ENCODE data around the gene FRYL. TPM values are rescaled to one million over a fixed set of nuclear protein-coding genes. Genes with fewer than 3 reads are reported as not detected.

The FRYL gene
- total RNA-seq, 1 donor from 2014 or later: 69.6 TPM

DNA sequence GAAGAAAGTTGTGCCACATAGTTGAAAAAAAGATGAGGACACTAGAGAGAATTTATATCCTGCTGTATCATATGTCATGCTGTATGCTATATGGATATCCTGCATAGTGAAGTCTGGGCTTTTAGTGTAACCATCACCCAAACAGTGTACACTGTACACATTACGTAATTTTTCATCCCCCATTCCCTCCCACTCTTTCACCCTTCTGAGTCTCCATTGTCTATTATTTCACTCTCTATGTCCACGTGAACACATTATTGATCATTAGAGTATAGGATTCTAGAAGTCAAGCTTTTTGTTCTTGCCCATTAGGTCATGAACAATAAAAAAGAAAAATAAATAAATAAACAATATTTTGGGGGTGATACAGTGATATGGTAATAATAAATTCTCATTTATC is 18.0 kb upstream of the FRYL start:
- H3K4me3 Mint-ChIP-seq (ENCODE audit: low read depth): no peak overlapping the region
- no peaks in the 10 kb centered on the region for H3K4me1 Mint-ChIP-seq (ENCODE audit: low read depth)
- intact Hi-C loops (cut with micrococcal nuclease): no loop called here
- no peak for DNase-seq (ENCODE audit: low spot score)
- no peak overlapping the region for H3K27ac Mint-ChIP-seq
- H3K27me3 Mint-ChIP-seq (ENCODE audit: low read depth): peaks cover 19% of the 10 kb centered on the region
- no peaks in the 10 kb centered on the region for H3K9me3 Mint-ChIP-seq
- no peaks in the 10 kb centered on the region for H3K36me3 Mint-ChIP-seq (ENCODE audit: low read depth)

DNA sequence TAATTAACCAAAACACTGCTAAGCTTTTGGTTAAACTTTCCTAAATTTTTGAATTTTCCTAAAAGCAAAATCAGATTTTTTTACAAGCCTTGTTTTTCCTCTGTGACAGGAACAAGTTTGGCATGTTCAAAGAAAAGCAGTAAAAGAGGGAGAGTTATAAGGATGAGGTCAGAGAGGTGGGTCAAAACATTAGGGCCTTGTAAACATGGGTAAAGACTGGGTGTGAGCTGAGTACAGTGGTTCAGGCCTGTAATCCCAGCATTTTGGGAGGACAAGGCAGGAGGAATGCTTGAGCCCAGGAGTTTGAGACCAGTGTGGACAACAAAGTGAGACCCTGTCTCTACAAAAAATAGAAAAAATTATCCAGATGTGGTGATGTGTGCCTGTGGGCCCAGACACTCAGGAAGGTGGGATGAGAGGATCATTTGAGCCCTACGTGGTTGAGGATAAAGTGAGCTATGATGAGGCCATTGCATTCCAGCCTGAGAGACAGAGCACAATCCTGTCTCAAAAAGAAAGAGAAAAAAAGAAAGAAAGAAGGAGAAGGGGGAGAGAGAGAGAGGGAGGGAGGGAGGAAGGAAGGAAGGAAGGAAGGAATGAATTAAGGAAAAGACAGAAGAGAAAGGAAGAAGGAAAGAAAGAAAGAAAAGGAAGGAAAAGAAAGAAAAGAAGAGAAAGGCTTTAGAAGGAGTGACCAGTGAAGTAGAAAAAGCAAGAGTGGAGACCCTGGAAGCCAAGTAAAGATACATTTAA is 17.0 kb upstream of the FRYL start:
- H3K9me3 Mint-ChIP-seq: no peaks in the 10 kb centered on the region
- intact Hi-C loops (cut with micrococcal nuclease): no loop called here
- no peak for DNase-seq (ENCODE audit: low spot score)
- no peak overlapping the region for H3K27ac Mint-ChIP-seq
- H3K4me3 Mint-ChIP-seq (ENCODE audit: low read depth): no peak overlapping the region
- peaks cover 2% of the 10 kb centered on the region for H3K4me1 Mint-ChIP-seq (ENCODE audit: low read depth)
- peaks cover 19% of the 10 kb centered on the region for H3K27me3 Mint-ChIP-seq (ENCODE audit: low read depth)
- H3K36me3 Mint-ChIP-seq (ENCODE audit: low read depth): no peaks in the 10 kb centered on the region

GRCh38 chr4:48796191-48796926 is 16.3 kb upstream of the FRYL start:
- Mint-ChIP-seq H3K27me3 (ENCODE audit: low read depth) (peaks cover 14% of the 10 kb centered on the region), H3K4me1 (ENCODE audit: low read depth) (peaks cover 2% of the 10 kb centered on the region), H3K36me3 (ENCODE audit: low read depth) (no peaks in the 10 kb centered on the region), H3K9me3 (no peaks in the 10 kb centered on the region), H3K27ac (no peak overlapping the region), H3K4me3 (ENCODE audit: low read depth) (no peak overlapping the region)
- DNase-seq (ENCODE audit: low spot score): no peak
- intact Hi-C loops (cut with micrococcal nuclease): no loop called here

- no peaks in the 10 kb centered on the region for H3K36me3 Mint-ChIP-seq (ENCODE audit: low read depth)
- no peak overlapping the region for H3K4me3 Mint-ChIP-seq (ENCODE audit: low read depth)
- peaks cover 14% of the 10 kb centered on the region for H3K27me3 Mint-ChIP-seq (ENCODE audit: low read depth)
- peaks cover 2% of the 10 kb centered on the region for H3K4me1 Mint-ChIP-seq (ENCODE audit: low read depth)
- intact Hi-C loops (cut with micrococcal nuclease): no loop called here
- H3K9me3 Mint-ChIP-seq: no peaks in the 10 kb centered on the region
- no peak for DNase-seq (ENCODE audit: low spot score)
- H3K27ac Mint-ChIP-seq: no peak overlapping the region
Measured at GRCh38 chr4:48795108-48795507, 15.0 kb upstream of the FRYL start.

GRCh38 chr4:48792348-48793006 is 12.4 kb upstream of the FRYL start:
- intact Hi-C loops (cut with micrococcal nuclease): no loop called here

GRCh38 chr4:48791313-48791712 is 11.2 kb upstream of the FRYL start:
- H3K27me3 Mint-ChIP-seq (ENCODE audit: low read depth): peaks cover 2% of the 10 kb centered on the region
- no peaks in the 10 kb centered on the region for H3K36me3 Mint-ChIP-seq (ENCODE audit: low read depth)
- intact Hi-C loops (cut with micrococcal nuclease): no loop called here
- no peak for DNase-seq (ENCODE audit: low spot score)
- no peaks in the 10 kb centered on the region for H3K9me3 Mint-ChIP-seq
- peaks cover 2% of the 10 kb centered on the region for H3K4me1 Mint-ChIP-seq (ENCODE audit: low read depth)
- H3K4me3 Mint-ChIP-seq (ENCODE audit: low read depth): no peak overlapping the region
- H3K27ac Mint-ChIP-seq: no peak overlapping the region

More at GRCh38 chr4:48792348-48793006, 12.4 kb upstream of the FRYL start:
- H3K4me3 Mint-ChIP-seq (ENCODE audit: low read depth): no peak overlapping the region
- no peaks in the 10 kb centered on the region for H3K9me3 Mint-ChIP-seq
- H3K27me3 Mint-ChIP-seq (ENCODE audit: low read depth): peaks cover 8% of the 10 kb centered on the region
- H3K4me1 Mint-ChIP-seq (ENCODE audit: low read depth): peaks cover 2% of the 10 kb centered on the region
- H3K36me3 Mint-ChIP-seq (ENCODE audit: low read depth): no peaks in the 10 kb centered on the region
- no peak for DNase-seq (ENCODE audit: low spot score)
- peak overlapping the region; percentile 7 for H3K27ac Mint-ChIP-seq

DNA sequence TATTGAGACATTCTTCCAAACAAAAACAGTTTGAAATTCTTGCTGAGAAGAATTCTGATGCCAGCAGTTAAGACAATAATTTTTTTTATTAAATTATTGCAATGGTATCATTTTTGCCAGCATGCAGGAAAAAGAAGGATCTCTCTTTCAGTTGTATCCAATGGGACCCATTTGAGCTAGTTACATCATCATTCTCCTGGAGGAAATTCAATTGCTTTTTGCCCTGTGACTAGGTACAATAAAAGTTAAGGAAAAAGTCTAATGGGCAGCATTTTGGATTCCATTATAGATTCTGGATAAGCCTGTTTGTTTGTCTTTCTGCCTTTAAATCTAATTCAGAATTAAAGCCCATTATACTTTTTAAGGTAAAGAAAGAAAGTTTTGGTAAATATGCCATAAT is 10.5 kb upstream of the FRYL start:
- no peaks in the 10 kb centered on the region for H3K27me3 Mint-ChIP-seq (ENCODE audit: low read depth)
- no peak for DNase-seq (ENCODE audit: low spot score)
- no peaks in the 10 kb centered on the region for H3K36me3 Mint-ChIP-seq (ENCODE audit: low read depth)
- H3K27ac Mint-ChIP-seq: no peak overlapping the region
- H3K4me3 Mint-ChIP-seq (ENCODE audit: low read depth): no peak overlapping the region
- intact Hi-C loops (cut with micrococcal nuclease): no loop called here
- H3K4me1 Mint-ChIP-seq (ENCODE audit: low read depth): peaks cover 2% of the 10 kb centered on the region
- H3K9me3 Mint-ChIP-seq: no peaks in the 10 kb centered on the region

DNA sequence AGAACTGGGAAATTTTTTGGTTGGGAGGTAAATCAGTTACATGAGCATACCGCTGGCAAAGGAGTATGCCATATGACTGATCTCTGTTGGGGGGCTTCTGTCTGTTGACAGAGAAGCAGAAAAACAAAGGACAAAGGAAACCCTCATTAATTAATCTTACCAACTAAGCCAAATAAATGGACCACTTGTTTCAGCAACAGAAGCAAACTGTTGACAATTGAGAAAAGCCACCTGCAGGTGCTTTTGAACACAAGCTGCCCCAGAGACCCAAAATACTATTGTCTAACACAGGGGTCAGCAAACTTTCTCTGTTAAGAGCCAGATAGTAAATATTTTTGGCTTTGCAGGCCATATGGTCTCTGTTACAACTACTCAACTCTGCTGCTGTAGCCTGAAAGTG is 7.0 kb upstream of the FRYL start:
- Mint-ChIP-seq H3K36me3 (ENCODE audit: low read depth) (no peaks in the 10 kb centered on the region), H3K9me3 (no peaks in the 10 kb centered on the region), H3K27me3 (ENCODE audit: low read depth) (peaks cover 2% of the 10 kb centered on the region), H3K4me1 (ENCODE audit: low read depth) (peaks cover 2% of the 10 kb centered on the region), H3K27ac (no peak overlapping the region), H3K4me3 (ENCODE audit: low read depth) (no peak overlapping the region)
- intact Hi-C loops (cut with micrococcal nuclease): no loop called here
- DNase-seq (ENCODE audit: low spot score): no peak

- Mint-ChIP-seq H3K36me3 (ENCODE audit: low read depth) (no peaks in the 10 kb centered on the region), H3K4me1 (ENCODE audit: low read depth) (peaks cover 2% of the 10 kb centered on the region), H3K27ac (no peak overlapping the region), H3K27me3 (ENCODE audit: low read depth) (peaks cover 2% of the 10 kb centered on the region), H3K9me3 (no peaks in the 10 kb centered on the region), H3K4me3 (ENCODE audit: low read depth) (no peak overlapping the region)
- DNase-seq (ENCODE audit: low spot score): no peak
- intact Hi-C loops (cut with micrococcal nuclease): no loop called here
Measured at GRCh38 chr4:48786549-48786948, 6.5 kb upstream of the FRYL start.

DNA sequence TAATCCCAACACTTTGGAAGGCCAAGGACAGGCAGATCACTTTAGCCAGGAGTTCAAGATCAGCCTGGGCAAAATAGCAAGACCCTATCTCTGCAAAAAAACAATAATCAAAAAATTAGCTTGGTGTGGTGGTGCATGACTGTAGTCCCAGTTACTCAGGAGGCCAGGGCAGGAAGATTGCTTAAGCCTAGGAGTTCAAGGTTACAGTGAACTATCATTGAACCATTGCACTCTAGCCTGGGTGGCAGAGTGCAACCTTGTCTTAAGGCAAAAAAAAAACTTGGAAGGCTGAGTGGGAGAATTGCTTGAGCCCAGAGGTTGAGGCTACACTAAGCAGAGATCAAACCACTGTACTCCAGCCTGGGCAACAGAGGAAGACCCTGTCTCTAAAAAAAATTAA is 5.2 kb upstream of the FRYL start:
- Mint-ChIP-seq H3K9me3 (no peaks in the 10 kb centered on the region), H3K27ac (no peak overlapping the region), H3K36me3 (ENCODE audit: low read depth) (no peaks in the 10 kb centered on the region), H3K4me3 (ENCODE audit: low read depth) (no peak overlapping the region), H3K27me3 (ENCODE audit: low read depth) (peaks cover 2% of the 10 kb centered on the region), H3K4me1 (ENCODE audit: low read depth) (peaks cover 11% of the 10 kb centered on the region)
- intact Hi-C loops (cut with micrococcal nuclease): no loop called here
- DNase-seq (ENCODE audit: low spot score): no peak

GRCh38 chr4:48781968-48782367 is 1.9 kb upstream of the FRYL start:
- Mint-ChIP-seq H3K27ac (no peak overlapping the region), H3K9me3 (no peaks in the 10 kb centered on the region)

GRCh38 chr4:48780865-48781214 is 761 bp upstream of the FRYL start:
- Mint-ChIP-seq H3K4me1 (ENCODE audit: low read depth) (peaks cover 35% of the 10 kb centered on the region), H3K9me3 (no peaks in the 10 kb centered on the region), H3K4me3 (ENCODE audit: low read depth) (peak overlapping the region; percentile 89), H3K27ac (peak overlapping the region; percentile 97), H3K27me3 (ENCODE audit: low read depth) (peaks cover 2% of the 10 kb centered on the region), H3K36me3 (ENCODE audit: low read depth) (peaks cover 5% of the 10 kb centered on the region)
- peak; percentile 23 for DNase-seq (ENCODE audit: low spot score)
- intact Hi-C loops (cut with micrococcal nuclease): loop anchor here (1.0 to 2.0 kb wide), 6 partner anchors 41 to 440 kb away; partner anchors contain the start of genes OCIAD1 and SLAIN2

More at GRCh38 chr4:48781968-48782367, 1.9 kb upstream of the FRYL start:
- Mint-ChIP-seq H3K27me3 (ENCODE audit: low read depth) (peaks cover 2% of the 10 kb centered on the region), H3K36me3 (ENCODE audit: low read depth) (peaks cover 5% of the 10 kb centered on the region), H3K4me1 (ENCODE audit: low read depth) (peaks cover 30% of the 10 kb centered on the region), H3K4me3 (ENCODE audit: low read depth) (no peak overlapping the region)
- intact Hi-C loops (cut with micrococcal nuclease): loop anchor here (2.0 kb wide), 2 partner anchors 127 to 203 kb away; no protein-coding TSS in a partner anchor
- no peak for DNase-seq (ENCODE audit: low spot score)

Measured in activated T-helper 2 cell treated with anti-CD3 and anti-CD28 coated beads, Interferon-gamma antibody, Interleukin-2, Interleukin-4, amounts not matched to agents 10 μg/mL and 5 μg/mL and 100 μg/mL, durations not matched to agents 14 hours and 24 hours and 36 hours (primary cell).